SK-N-SH (cell line): ENCODE measurements around the gene CHST6. TPM values are rescaled to one million over a fixed set of nuclear protein-coding genes. Genes with fewer than 3 reads are reported as not detected.

Source experiments
- CTCF ChIA-PET: fragments of 300-600, 350-600 bp; formaldehyde crosslinking; extraction: SDS; loops from one replicate; lab custom pipeline; 2021; lab: Yijun Ruan, JAX
- POLR2A ChIA-PET: fragments of 350-600 bp; sonication (Branson Sonifier 250); formaldehyde crosslinking; extraction: SDS; loops from one replicate; lab custom pipeline; 2020; ENCODE audit warnings: antibody characterized with exemption, inconsistent platforms; lab: Yijun Ruan, JAX
- DNase-seq: peaks from one replicate; pipeline ENCODE4 v3.0.0; 2012
- H2AFZ ChIP-seq: fragments of 200-600 bp; sonication (generic); 2 replicates; pipeline ENCODE4 v1.8.1; 2016; ENCODE audit warnings: antibody characterized with exemption, mild to moderate bottlenecking, low read depth
- H3F3A ChIP-seq: fragments of 200-600 bp; sonication (generic); replicated peaks from 2 replicates; pipeline ENCODE3; 2016; ENCODE audit warnings: antibody characterized with exemption, mild to moderate bottlenecking; ENCODE audit not compliant: insufficient read depth
- H3K27ac ChIP-seq, 2 experiments: fragments of 200-500 bp in 1 of 2; fragments of 200-600 bp in 1 of 2; sonication (Bioruptor generic) in 1 of 2; sonication (generic), shearing (Covaris generic) in 1 of 2; 2 replicates each; pipeline versions ENCODE4 v1.5.1 to v1.6.1; 2014 to 2016; ENCODE audit warnings: low read depth in 2 of 2, inconsistent platforms in 1 of 2, low read length in 1 of 2, mild to moderate bottlenecking in 1 of 2, mixed read lengths in 1 of 2
- H3K27me3 ChIP-seq: fragments of 200-600 bp; sonication (generic), shearing (Covaris generic); 2 replicates; pipeline ENCODE4 v1.6.1; 2016; ENCODE audit warnings: mixed run types; ENCODE audit not compliant: insufficient read depth
- H3K36me3 ChIP-seq, 2 experiments: fragments of 200-500 bp in 1 of 2; fragments of 200-600 bp in 1 of 2; sonication (Bioruptor generic) in 1 of 2; sonication (generic) in 1 of 2; replicated peaks in 1 of 2; 2 replicates each; pipeline versions ENCODE3 to v1.5.1; 2014 to 2016; ENCODE audit warnings: low read length in 1 of 2, mild to moderate bottlenecking in 1 of 2; ENCODE audit not compliant: insufficient read depth in 2 of 2, control insufficient read depth in 1 of 2
- H3K4me1 ChIP-seq, 2 experiments: fragments of 200-500 bp in 1 of 2; fragments of 200-600 bp in 1 of 2; sonication (Bioruptor generic) in 1 of 2; sonication (generic), shearing (Covaris generic) in 1 of 2; 2 replicates each; pipeline versions ENCODE4 v1.5.1 to v1.6.1; 2014 to 2016; ENCODE audit warnings: low read depth in 1 of 2, low read length in 1 of 2, mixed run types in 1 of 2; ENCODE audit not compliant: insufficient read depth in 2 of 2, control insufficient read depth in 1 of 2
- H3K4me2 ChIP-seq: fragments of 200-600 bp; sonication (generic), shearing (Covaris generic); 2 replicates; pipeline ENCODE4 v1.6.1; 2017; ENCODE audit warnings: mixed run types
- H3K4me3 ChIP-seq, 2 experiments: fragments of 200-500 bp in 1 of 2; fragments of 200-600 bp in 1 of 2; sonication (Bioruptor generic) in 1 of 2; sonication (generic), shearing (Covaris generic) in 1 of 2; 2 replicates each; pipeline versions ENCODE4 v1.5.1 to v1.8.1; 2014 to 2016; ENCODE audit warnings: low read depth in 2 of 2, inconsistent platforms in 1 of 2, low read length in 1 of 2, mild to moderate bottlenecking in 1 of 2, mixed read lengths in 1 of 2, moderate library complexity in 1 of 2
- H3K79me2 ChIP-seq: fragments of 200-600 bp; sonication (generic); 2 replicates; pipeline ENCODE4 v1.8.1; 2017; ENCODE audit warnings: mild to moderate bottlenecking; ENCODE audit not compliant: insufficient read depth
- H3K9ac ChIP-seq: fragments of 200-600 bp; sonication (generic); 2 replicates; pipeline ENCODE4 v1.6.1; 2017; ENCODE audit warnings: mixed run types
- H3K9me2 ChIP-seq: fragments of 200-600 bp; sonication (generic); 2 replicates; pipeline ENCODE4 v1.6.1; 2017; ENCODE audit warnings: mixed run types
- H3K9me3 ChIP-seq: fragments of 200-600 bp; sonication (generic); 2 replicates; pipeline ENCODE4 v1.6.1; 2017; ENCODE audit warnings: mixed run types, mild to moderate bottlenecking, moderate library complexity
- H4K20me1 ChIP-seq: fragments of 200-600 bp; sonication (generic); 2 replicates; pipeline ENCODE4 v1.6.1; 2017; ENCODE audit warnings: mild to moderate bottlenecking, mixed run types; ENCODE audit not compliant: insufficient read depth
- CTCF ChIP-seq: fragments of 200-600 bp; sonication (generic); IDR thresholded peaks from 2 replicates; pipeline ENCODE4 v1.6.1; 2017; ENCODE audit warnings: antibody characterized with exemption, mild to moderate bottlenecking, moderate library complexity
- ELF1 ChIP-seq: IDR thresholded peaks from 2 replicates; pipeline ENCODE4 v1.4.0; 2012
- EP300 ChIP-seq, 2 experiments: IDR thresholded peaks; 2 replicates each; pipeline versions ENCODE4 v1.4.0 to v1.6.1; 2012; ENCODE audit warnings: borderline replicate concordance in 1 of 2, low read depth in 1 of 2, low read length in 1 of 2
- FOSL2 ChIP-seq: IDR thresholded peaks from 2 replicates; pipeline ENCODE4 v1.4.0; 2012; ENCODE audit warnings: low read depth, mild to moderate bottlenecking, moderate library complexity, borderline replicate concordance
- FOXM1 ChIP-seq: IDR thresholded peaks from 2 replicates; pipeline ENCODE4 v1.4.0; 2012; ENCODE audit warnings: low read depth, mild to moderate bottlenecking
- GABPA ChIP-seq: IDR thresholded peaks from 2 replicates; pipeline ENCODE4 v1.4.0; 2012; ENCODE audit warnings: low read depth, mild to moderate bottlenecking
- GATA2 ChIP-seq: sonication (generic); formaldehyde crosslinking; IDR thresholded peaks from 2 replicates; pipeline ENCODE4 v1.5.0; 2020; ENCODE audit warnings: mild to moderate bottlenecking, missing genetic modification reagents
- JUND ChIP-seq: IDR thresholded peaks from 2 replicates; pipeline ENCODE4 v1.4.0; 2012
- MAX ChIP-seq: IDR thresholded peaks from 2 replicates; pipeline ENCODE4 v1.4.0; 2012; ENCODE audit warnings: low read depth
- MEF2A ChIP-seq: IDR thresholded peaks from 2 replicates; pipeline ENCODE4 v1.4.0; 2012; ENCODE audit warnings: low read depth, borderline replicate concordance
- NFIC ChIP-seq: IDR thresholded peaks from 2 replicates; pipeline ENCODE4 v1.4.0; 2012; ENCODE audit warnings: borderline replicate concordance
- NRF1 ChIP-seq: IDR thresholded peaks from 2 replicates; pipeline ENCODE4 v1.6.1; 2012; ENCODE audit warnings: low read depth, mild to moderate bottlenecking, low read length
- PBX3 ChIP-seq: IDR thresholded peaks from 2 replicates; pipeline ENCODE4; 2012
- RAD21 ChIP-seq: IDR thresholded peaks from 2 replicates; pipeline ENCODE4 v1.6.1; 2012; ENCODE audit warnings: mild to moderate bottlenecking, low read length
- RCOR1 ChIP-seq: fragments of 150-350 bp; IDR thresholded peaks from 2 replicates; pipeline ENCODE4 v1.6.1; 2017; ENCODE audit warnings: antibody characterized with exemption, low read length
- REST ChIP-seq: IDR thresholded peaks from 2 replicates; pipeline ENCODE4 v1.6.1; 2012; ENCODE audit warnings: mild to moderate bottlenecking, low read depth, low read length, moderate library complexity
- TCF12 ChIP-seq: IDR thresholded peaks from 2 replicates; pipeline ENCODE4 v1.4.0; 2012
- TEAD4 ChIP-seq: IDR thresholded peaks from 2 replicates; pipeline ENCODE4 v1.4.0; 2012; ENCODE audit warnings: mild to moderate bottlenecking, borderline replicate concordance; ENCODE audit not compliant: insufficient read depth
- USF1 ChIP-seq: IDR thresholded peaks from 2 replicates; pipeline ENCODE4 v1.4.0; 2012; ENCODE audit warnings: low read depth, borderline replicate concordance
- USF2 ChIP-seq: fragments of 150-350 bp; IDR thresholded peaks from 2 replicates; pipeline ENCODE4 v1.6.1; 2017; ENCODE audit warnings: antibody characterized with exemption, low read length, low read depth, borderline replicate concordance
- YY1 ChIP-seq: IDR thresholded peaks from 2 replicates; pipeline ENCODE4 v1.4.0; 2012; ENCODE audit warnings: low read depth, mild to moderate bottlenecking
- WGBS: methylation state at CpG from one replicate; pipeline ENCODE4 v1.1.6; 2017; ENCODE audit warnings: low lambda C conversion rate; 5-methylcytosine and 5-hydroxymethylcytosine counted together
- polyA plus RNA-seq, 3 experiments: library from polyadenylated mRNA; depleted of rRNA; stranded (reverse); fragments of >200 nt; gene quantifications; 2 replicates each; pipeline ENCODE4 v1.2.3, GENCODE V29; 2012

CHST6 gene
- polyA plus RNA-seq, 1 of the 3 experiments (the other 2 are of a cell fraction) = 0.30 TPM

GRCh38 chr16:75537776-75538175 is 42.5 kb upstream of the CHST6 start:
- H3K36me3 ChIP-seq = peaks cover 0 to 8% of the 10 kb centered on the region in 2 experiments
- H3K4me1 ChIP-seq = no peaks in the 10 kb centered on the region
- H3K9me2 ChIP-seq = no peaks in the 10 kb centered on the region
- H3F3A ChIP-seq = no peaks in the 10 kb centered on the region
- H3K27ac ChIP-seq = no peak overlapping the region
- POLR2A ChIA-PET = no interaction called here
- H3K27me3 ChIP-seq = no peaks in the 10 kb centered on the region
- H3K9ac ChIP-seq = no peak overlapping the region
- H4K20me1 ChIP-seq = no peaks in the 10 kb centered on the region
- TF ChIP-seq CTCF (no peak), NFIC (no peak), GABPA (no peak), TCF12 (no peak), MEF2A (no peak), JUND (no peak), ELF1 (no peak), YY1 (no peak), PBX3 (no peak), FOSL2 (no peak), TEAD4 (no peak), USF1 (no peak), RCOR1 (no peak), NRF1 (no peak)
- H3K4me3 ChIP-seq = no peak overlapping the region
- H2AFZ ChIP-seq = no peak overlapping the region
- CTCF ChIA-PET = interaction anchor here (1.1 kb wide), 1 partner anchor 21 kb away, joined by 7 read pairs; no protein-coding TSS in a partner anchor
- no peaks in the 10 kb centered on the region for H3K9me3 ChIP-seq
- 72% methylated on average over 4 of the region's 4 CpGs for WGBS
- no peak overlapping the region for H3K4me2 ChIP-seq
- no peak for DNase-seq
- H3K79me2 ChIP-seq = no peaks in the 10 kb centered on the region

- H3K9ac ChIP-seq = no peak within 1 kb of the TSS
- no peaks in the 10 kb centered on the region for H3K9me3 ChIP-seq
- WGBS = 93% methylated on average over 3 of the region's 7 CpGs
- no peaks in the 10 kb centered on the region for H3K36me3 ChIP-seq
- no peak within 1 kb of the TSS for H3K4me3 ChIP-seq
- no peak within 1 kb of the TSS for H3K27ac ChIP-seq
- no peaks in the 10 kb centered on the region for H3K27me3 ChIP-seq
- H4K20me1 ChIP-seq = no peaks in the 10 kb centered on the region
- no peaks in the 10 kb centered on the region for H3K79me2 ChIP-seq
- ChIA-PET CTCF (interaction anchor here (0.6 to 3.3 kb wide), 4 partner anchors 11 to 337 kb away, joined by 3 to 17 read pairs (median 6); no protein-coding TSS in a partner anchor), POLR2A (interaction anchor here (1.2 kb wide), 1 partner anchor 19 kb away, joined by 3 read pairs; no protein-coding TSS in a partner anchor)
- no peaks in the 10 kb centered on the region for H3K9me2 ChIP-seq
- no peaks in the 10 kb centered on the region for H3F3A ChIP-seq
- no peak for DNase-seq
- H3K4me2 ChIP-seq = no peak within 1 kb of the TSS
- H2AFZ ChIP-seq = no peak within 1 kb of the TSS
- H3K4me1 ChIP-seq = no peaks in the 10 kb centered on the region
- no peak for TF ChIP-seq FOXM1
- no peak for TF ChIP-seq TEAD4
- no peak for TF ChIP-seq EP300 (IDR thresholded peaks at IDR 0.05; ENCODE audit: borderline replicate concordance in 1 of 2, low read depth in 1 of 2, low read length in 1 of 2)
- TF ChIP-seq USF2 = no peak
- TF ChIP-seq GATA2 = no peak
- no peak for TF ChIP-seq NFIC
- no peak for TF ChIP-seq TCF12
- TF ChIP-seq RCOR1 = no peak
- no peak for TF ChIP-seq MAX
- no peak for TF ChIP-seq ELF1
- TF ChIP-seq REST = no peak
- no peak for TF ChIP-seq RAD21
These were observed 40.7 kb upstream of the CHST6 start, which contains the start of gene CHST5 for GRCh38 chr16:75535901-75536300. Gene CHST5, minus strand, starts transcription at chr16:75536108. Its CDS starts 5,724 bp downstream, at chr16:75530384.
